SU-DHL-6 (cell line): Measurements from ENCODE around the gene HSDL1.

Source experiments
- H2AFZ ChIP-seq: fragments of 200-600 bp; sonication (generic); 2 replicates; pipeline ENCODE4 v1.6.1; 2014; ENCODE audit warnings: low read depth, mild to moderate bottlenecking, moderate library complexity, mixed read lengths, antibody characterized with exemption, low read length; ENCODE audit not compliant: severe bottlenecking
- H3F3A ChIP-seq: fragments of 200-600 bp; shearing (Covaris generic); 2 replicates; pipeline ENCODE4 v1.6.0; 2016; ENCODE audit warnings: antibody characterized with exemption, mild to moderate bottlenecking; ENCODE audit not compliant: insufficient read depth
- H3K27ac ChIP-seq: fragments of 200-600 bp; sonication (generic); 2 replicates; pipeline ENCODE4 v1.5.1; 2016; ENCODE audit warnings: low read depth, mild to moderate bottlenecking, low read length, moderate library complexity, mixed read lengths
- H3K27me3 ChIP-seq: fragments of 200-600 bp; sonication (generic), shearing (Covaris generic); 2 replicates; pipeline ENCODE4 v1.6.0; 2014; ENCODE audit warnings: mild to moderate bottlenecking, low read length
- H3K36me3 ChIP-seq: fragments of 200-600 bp; sonication (generic); 2 replicates; pipeline ENCODE4 v1.6.1; 2014; ENCODE audit warnings: mild to moderate bottlenecking, low read length, mixed read lengths
- H3K4me2 ChIP-seq: fragments of 300-600, 200-600 bp; shearing (Covaris generic), sonication (generic); 2 replicates; pipeline ENCODE4 v1.6.0; 2014; ENCODE audit warnings: low read length, low read depth, mild to moderate bottlenecking; ENCODE audit not compliant: poor library complexity, severe bottlenecking
- H3K4me3 ChIP-seq: fragments of 200-600 bp; sonication (generic); 2 replicates; pipeline ENCODE4 v1.5.1; 2014; ENCODE audit warnings: antibody characterized with exemption, low read length, mild to moderate bottlenecking, mixed read lengths; ENCODE audit not compliant: insufficient read depth, poor library complexity, severe bottlenecking
- H3K79me2 ChIP-seq: fragments of 200-600 bp; sonication (generic); 2 replicates; pipeline ENCODE4 v1.6.1; 2014; ENCODE audit warnings: mild to moderate bottlenecking, low read length, moderate library complexity; ENCODE audit not compliant: insufficient read depth
- H3K9ac ChIP-seq: fragments of 200-600 bp; sonication (generic); 2 replicates; pipeline ENCODE4 v1.7.0; 2014; ENCODE audit warnings: mild to moderate bottlenecking, low read length
- H3K9me2 ChIP-seq: fragments of 200-600 bp; sonication (generic); replicated peaks from 2 replicates; pipeline ENCODE4 v1.6.1; 2014; ENCODE audit warnings: low read length; ENCODE audit not compliant: insufficient read depth
- H3K9me3 ChIP-seq: fragments of 200-600 bp; sonication (generic); 2 replicates; pipeline ENCODE4 v1.6.1; 2014; ENCODE audit warnings: low read length, mixed read lengths; ENCODE audit not compliant: insufficient read depth
- H4K20me1 ChIP-seq: fragments of 200-600 bp; sonication (generic); 2 replicates; pipeline ENCODE4 v1.6.1; 2014; ENCODE audit warnings: low read depth, mild to moderate bottlenecking, antibody characterized with exemption, low read length, moderate library complexity, mixed read lengths
- EZH2phosphoT487 ChIP-seq: fragments of 200-600 bp; sonication (generic), shearing (Covaris generic); conservative IDR thresholded peaks from 2 replicates; pipeline ENCODE4 v1.6.1; 2018; ENCODE audit warnings: mild to moderate bottlenecking, antibody characterized with exemption, low read length, moderate library complexity, mixed read lengths
- TF ChIP-seq, protein P1 (sequence below): fragments of 200-600 bp; sonication (generic); IDR thresholded peaks from one replicate; pipeline ENCODE4 v1.5.1; 2017; ENCODE audit warnings: antibody characterized with exemption, mild to moderate bottlenecking, low read length, moderate library complexity; ENCODE audit not compliant: insufficient read depth, poor library complexity, severe bottlenecking

Gene HSDL1

DNA sequence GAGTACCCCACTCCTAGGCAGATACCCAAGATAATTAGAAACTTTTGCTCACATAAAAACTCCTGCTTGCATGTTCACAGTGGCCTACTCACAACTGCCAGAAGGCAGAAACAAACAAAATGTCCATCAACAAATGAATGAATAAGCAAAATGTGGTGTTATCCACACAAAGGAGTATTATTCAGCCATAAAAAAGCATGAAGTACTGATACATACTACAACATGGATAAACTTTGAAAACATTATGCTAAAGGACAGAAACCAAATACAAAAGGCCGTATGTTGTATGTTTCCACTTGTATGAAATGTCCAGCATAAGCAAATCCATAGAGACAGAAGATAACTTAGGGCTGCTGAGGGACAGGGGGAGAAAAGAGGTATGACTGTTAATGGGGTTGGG is 1.9 kb downstream of the HSDL1 start:
- no peak overlapping the region for H3K9ac ChIP-seq

DNA sequence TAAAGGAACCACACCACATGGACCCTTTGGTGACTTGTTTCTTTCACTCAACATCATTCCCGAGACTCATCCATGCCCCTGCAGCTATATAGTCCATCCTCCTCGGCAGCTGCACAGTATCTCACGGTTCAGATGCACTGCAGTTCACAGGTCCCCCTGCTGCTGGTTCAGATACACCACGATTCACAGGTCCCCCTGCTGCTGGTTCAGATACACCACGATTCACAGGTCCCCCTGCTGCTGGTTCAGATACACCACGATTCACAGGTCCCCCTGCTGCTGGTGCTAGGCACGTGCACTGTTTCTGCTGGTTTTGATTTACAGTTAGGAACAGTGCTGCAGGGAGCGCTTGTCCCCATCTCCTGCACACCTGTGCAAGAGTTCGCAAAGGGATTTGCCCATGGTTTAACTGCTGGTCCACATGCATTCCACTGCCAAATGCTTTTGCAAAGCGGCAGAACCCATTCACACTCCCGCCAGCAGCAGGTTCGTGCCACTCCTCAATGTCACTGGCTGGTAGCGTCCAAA is 3.8 kb downstream of the HSDL1 start:
- peaks cover 22% of the 10 kb centered on the region; the same call in 1 of the 2 replicates for H3K79me2 ChIP-seq
- no peaks in the 10 kb centered on the region for H3K27me3 ChIP-seq
- H3F3A ChIP-seq: peaks cover 5% of the 10 kb centered on the region; the same call in 1 of the 2 replicates
- no peak overlapping the region for H3K4me3 ChIP-seq
- no peak overlapping the region for H3K27ac ChIP-seq
- H3K9ac ChIP-seq: no peak overlapping the region
- H3K4me2 ChIP-seq: no peak overlapping the region
- no peaks in the 10 kb centered on the region for H3K9me2 ChIP-seq
- no peaks in the 10 kb centered on the region for H3K36me3 ChIP-seq
- H2AFZ ChIP-seq: no peak overlapping the region
- no peaks in the 10 kb centered on the region for H3K9me3 ChIP-seq
- TF ChIP-seq, protein P1, sequence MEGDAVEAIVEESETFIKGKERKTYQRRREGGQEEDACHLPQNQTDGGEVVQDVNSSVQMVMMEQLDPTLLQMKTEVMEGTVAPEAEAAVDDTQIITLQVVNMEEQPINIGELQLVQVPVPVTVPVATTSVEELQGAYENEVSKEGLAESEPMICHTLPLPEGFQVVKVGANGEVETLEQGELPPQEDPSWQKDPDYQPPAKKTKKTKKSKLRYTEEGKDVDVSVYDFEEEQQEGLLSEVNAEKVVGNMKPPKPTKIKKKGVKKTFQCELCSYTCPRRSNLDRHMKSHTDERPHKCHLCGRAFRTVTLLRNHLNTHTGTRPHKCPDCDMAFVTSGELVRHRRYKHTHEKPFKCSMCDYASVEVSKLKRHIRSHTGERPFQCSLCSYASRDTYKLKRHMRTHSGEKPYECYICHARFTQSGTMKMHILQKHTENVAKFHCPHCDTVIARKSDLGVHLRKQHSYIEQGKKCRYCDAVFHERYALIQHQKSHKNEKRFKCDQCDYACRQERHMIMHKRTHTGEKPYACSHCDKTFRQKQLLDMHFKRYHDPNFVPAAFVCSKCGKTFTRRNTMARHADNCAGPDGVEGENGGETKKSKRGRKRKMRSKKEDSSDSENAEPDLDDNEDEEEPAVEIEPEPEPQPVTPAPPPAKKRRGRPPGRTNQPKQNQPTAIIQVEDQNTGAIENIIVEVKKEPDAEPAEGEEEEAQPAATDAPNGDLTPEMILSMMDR: no peak
- TF ChIP-seq EZH2phosphoT487: no peak
- H4K20me1 ChIP-seq: no peaks in the 10 kb centered on the region; the same call in 1 of the 2 replicates

More for the DNA sequence above, 1.9 kb downstream of the HSDL1 start:
- no peaks in the 10 kb centered on the region for H4K20me1 ChIP-seq
- no peaks in the 10 kb centered on the region for H3K9me2 ChIP-seq
- H3K4me2 ChIP-seq: no peak overlapping the region
- H3K9me3 ChIP-seq: no peaks in the 10 kb centered on the region
- no peak overlapping the region for H3K4me3 ChIP-seq
- peaks cover 5% of the 10 kb centered on the region; the same call in 1 of the 2 replicates for H3F3A ChIP-seq
- H2AFZ ChIP-seq: no peak overlapping the region
- no peaks in the 10 kb centered on the region for H3K27me3 ChIP-seq
- peaks cover 22% of the 10 kb centered on the region; the same call in 1 of the 2 replicates for H3K79me2 ChIP-seq
- no peak overlapping the region for H3K27ac ChIP-seq
- H3K36me3 ChIP-seq: no peaks in the 10 kb centered on the region
- TF ChIP-seq, protein P1: no peak
- TF ChIP-seq EZH2phosphoT487: no peak

DNA sequence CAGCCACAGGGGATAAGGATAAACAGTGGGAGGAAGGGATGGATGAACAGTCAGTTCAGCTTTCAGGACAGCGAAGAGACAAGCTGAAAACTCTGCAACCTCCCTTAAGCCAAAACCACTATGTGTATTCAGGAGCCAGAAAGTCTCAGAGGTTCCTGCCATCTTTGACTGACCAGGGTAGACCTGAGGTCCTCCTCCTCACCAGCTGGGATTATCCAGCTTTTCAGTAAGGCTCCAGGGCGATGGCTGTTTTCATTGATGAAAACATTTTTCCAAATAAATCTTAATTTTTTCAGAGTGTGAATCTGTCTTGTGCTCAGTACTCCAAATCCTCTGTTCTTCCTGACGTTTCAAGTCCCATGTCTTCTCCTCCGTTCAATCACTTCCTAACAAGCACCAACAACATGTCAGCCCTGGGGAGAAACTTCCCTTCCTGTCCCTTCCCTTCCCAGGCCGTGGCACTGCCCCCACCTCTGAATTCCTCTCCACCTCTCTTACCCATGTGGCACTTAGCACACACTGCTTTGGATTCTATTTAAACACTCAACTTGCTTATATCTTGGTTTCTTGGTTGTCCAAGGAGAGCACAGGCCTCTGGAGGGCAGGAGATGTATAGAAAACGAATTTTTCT is 5.2 kb downstream of the HSDL1 start:
- no peak overlapping the region for H3K27ac ChIP-seq
- no peak overlapping the region for H3K9ac ChIP-seq

More for the DNA sequence above, 5.2 kb downstream of the HSDL1 start:
- no peaks in the 10 kb centered on the region for H3K9me2 ChIP-seq
- peaks cover 5% of the 10 kb centered on the region; the same call in 1 of the 2 replicates for H3F3A ChIP-seq
- H3K27me3 ChIP-seq: no peaks in the 10 kb centered on the region
- H4K20me1 ChIP-seq: no peaks in the 10 kb centered on the region; the same call in 1 of the 2 replicates
- peaks cover 22% of the 10 kb centered on the region; the same call in 1 of the 2 replicates for H3K79me2 ChIP-seq
- H2AFZ ChIP-seq: no peak overlapping the region
- TF ChIP-seq, protein P1: no peak
- TF ChIP-seq EZH2phosphoT487: no peak
- H3K4me3 ChIP-seq: no peak overlapping the region
- H3K4me2 ChIP-seq: no peak overlapping the region
- H3K36me3 ChIP-seq: no peaks in the 10 kb centered on the region
- no peaks in the 10 kb centered on the region for H3K9me3 ChIP-seq
